Stimulated activated CD8-positive, alpha-beta memory T cell treated with anti-CD3 and anti-CD28 coated beads, Interleukin-12 subunit alpha, Interleukin-12 subunit beta, amount 100 ng/mL, for 1 hour (primary cell): Measurements from ENCODE around the gene NPAS3.

ENCODE experiments used
- DNase-seq: peaks from one replicate; pipeline ENCODE4 v3.0.0-alpha.2; 2020; ENCODE audit warnings: low read depth

NPAS3 gene

DNA sequence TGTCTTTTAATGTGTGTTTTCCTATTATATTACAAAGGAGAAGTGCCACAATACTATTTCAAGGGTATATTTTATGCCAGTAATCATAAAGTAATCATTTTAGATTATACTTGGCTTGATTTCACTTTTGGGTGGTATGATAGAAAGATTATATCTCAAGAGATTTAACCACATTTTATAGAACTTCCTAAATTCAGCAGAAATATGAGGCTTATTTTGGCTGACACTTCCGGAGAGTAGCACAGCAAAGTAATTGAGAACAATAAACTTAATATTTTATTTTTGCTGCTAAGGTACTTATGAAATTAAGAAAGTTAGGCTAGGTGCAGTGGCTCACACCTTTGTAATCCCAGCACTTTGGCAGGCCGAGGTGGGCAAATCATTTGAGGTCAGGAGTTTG, 319.1 kb downstream of the NPAS3 start:
- no peak for DNase-seq

DNA sequence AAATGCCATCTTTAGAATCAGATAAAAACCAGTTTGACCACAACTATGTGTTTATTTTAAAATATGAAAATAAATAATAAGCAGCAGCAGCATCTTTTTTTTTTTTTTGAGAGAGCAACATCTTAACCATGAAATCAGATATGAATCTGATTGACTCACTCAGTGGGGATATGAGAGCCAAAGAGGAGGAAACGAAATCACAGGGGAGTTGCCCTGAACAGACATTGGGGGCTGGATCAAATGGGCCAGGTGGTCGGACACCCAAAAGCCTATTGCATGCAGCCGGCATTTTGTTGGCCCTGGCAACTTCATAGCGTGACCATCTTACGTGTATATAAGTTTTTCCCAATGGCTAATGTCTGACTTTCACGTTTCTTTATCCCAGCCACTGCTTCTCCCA, 321.1 kb downstream of the NPAS3 start:
- DNase-seq = no peak

DNA sequence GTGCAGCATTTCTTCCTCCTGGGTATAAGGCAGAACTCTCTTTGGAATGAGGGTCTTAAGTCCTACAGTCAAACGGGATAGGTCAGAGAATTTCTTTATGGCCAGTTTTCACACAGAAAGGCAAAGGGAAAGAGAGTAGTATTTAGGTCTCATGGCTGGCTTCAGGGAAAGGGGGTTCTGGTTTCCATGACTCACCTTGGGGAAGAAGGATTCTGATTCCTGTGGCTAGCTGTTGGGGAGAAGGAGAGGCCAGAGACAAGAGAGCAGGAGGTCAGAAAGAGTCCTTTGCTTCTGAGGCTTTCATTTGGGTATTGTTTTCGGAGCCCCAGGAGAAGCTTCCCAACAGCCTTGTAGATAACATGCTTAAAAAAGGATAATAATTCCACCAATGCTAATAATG, 332.5 kb downstream of the NPAS3 start:
- no peak for DNase-seq

DNA sequence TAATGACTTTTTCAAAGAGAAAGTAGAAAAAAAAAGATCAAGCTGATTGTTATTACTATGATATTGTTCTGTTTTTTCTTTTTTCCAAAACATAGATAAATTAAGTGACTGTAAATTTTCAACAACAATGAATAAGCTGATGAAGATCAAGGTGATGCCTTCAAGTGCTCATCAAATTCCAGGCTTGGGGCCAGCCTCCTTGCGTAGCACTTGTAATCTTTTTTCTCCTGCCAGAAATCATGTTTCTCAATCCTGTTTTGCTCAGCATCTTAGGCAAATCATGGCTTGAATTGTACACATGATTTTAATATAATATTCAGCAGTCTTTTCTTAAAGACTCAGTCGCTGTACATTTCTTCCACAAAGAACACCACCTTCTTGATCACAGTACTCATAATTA, 333.2 kb downstream of the NPAS3 start:
- DNase-seq = no peak

DNA sequence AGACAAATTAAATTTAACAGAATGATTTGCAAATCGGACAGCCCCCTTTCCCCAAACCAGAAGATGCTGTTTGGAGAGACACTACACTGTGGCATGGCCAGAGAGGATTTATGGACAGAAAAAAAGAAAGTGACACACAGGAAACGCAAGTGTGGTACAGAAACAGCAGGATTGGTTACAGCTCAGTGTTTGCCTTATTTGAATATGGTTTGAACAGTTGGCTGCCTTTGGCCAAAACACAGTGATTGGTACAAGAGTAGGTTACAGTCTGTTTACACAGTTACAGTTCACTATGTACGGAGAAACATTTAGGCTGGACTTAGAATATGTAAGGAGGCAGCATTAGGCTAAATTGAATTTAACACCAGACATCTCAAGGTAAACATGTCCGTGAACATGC, 335.3 kb downstream of the NPAS3 start:
- DNase-seq = no peak

DNA sequence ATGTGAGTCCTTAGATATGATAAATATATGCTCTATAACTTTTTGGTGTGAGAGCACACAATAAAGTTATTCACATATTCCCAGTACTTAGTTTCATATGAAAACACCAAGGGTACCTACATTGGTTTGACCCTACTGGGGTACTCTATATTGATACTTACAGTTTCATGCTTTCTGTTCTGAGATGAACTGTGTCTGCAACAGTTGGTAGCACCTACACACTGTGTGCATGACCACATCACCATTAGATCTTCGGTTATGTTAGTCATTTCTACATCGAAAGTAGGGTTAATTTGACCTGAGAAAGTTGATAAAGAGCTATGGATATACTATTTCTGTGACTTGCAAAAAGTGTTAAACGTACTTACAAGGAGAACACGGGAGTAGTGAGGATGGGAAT, 337.2 kb downstream of the NPAS3 start:
- no peak for DNase-seq

DNA sequence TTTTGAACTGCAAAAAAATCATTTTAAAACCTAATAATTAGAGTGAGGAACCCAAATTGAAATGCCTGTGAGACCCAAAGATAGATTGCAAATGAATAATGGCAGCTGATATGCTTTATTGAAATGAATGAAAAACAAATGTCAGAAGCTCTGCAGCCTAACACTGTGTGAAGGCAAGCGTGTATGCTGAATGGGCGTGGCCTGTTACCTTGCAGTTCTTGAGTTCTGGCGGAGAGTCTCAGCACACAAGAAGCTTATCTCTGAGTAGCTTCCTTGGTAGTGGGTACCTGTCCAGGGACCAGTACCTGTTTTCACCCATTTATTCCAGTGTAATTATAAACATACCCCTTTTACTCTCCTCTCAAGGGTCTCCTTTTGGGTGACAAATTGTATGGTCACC, 341.2 kb downstream of the NPAS3 start:
- DNase-seq = no peak

DNA sequence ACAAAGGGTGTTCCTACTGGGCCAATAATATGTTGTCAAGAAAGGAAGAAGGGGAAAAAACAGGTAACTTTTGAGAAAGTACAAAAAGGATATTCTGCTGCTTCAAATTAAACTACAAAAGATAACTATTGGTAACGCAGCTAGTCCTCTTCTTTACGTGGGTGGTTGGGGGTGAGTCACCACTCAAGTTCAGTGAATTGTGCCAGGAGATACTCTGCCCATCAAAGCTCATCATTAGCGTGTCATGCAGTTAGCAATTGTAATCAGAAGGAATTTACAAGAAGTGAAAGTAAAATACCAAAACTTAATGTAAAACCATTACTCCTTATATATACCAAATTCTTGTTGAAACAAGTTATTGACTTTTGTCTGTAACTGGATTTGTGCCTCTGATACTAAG, 342.0 kb downstream of the NPAS3 start:
- no peak for DNase-seq

DNA sequence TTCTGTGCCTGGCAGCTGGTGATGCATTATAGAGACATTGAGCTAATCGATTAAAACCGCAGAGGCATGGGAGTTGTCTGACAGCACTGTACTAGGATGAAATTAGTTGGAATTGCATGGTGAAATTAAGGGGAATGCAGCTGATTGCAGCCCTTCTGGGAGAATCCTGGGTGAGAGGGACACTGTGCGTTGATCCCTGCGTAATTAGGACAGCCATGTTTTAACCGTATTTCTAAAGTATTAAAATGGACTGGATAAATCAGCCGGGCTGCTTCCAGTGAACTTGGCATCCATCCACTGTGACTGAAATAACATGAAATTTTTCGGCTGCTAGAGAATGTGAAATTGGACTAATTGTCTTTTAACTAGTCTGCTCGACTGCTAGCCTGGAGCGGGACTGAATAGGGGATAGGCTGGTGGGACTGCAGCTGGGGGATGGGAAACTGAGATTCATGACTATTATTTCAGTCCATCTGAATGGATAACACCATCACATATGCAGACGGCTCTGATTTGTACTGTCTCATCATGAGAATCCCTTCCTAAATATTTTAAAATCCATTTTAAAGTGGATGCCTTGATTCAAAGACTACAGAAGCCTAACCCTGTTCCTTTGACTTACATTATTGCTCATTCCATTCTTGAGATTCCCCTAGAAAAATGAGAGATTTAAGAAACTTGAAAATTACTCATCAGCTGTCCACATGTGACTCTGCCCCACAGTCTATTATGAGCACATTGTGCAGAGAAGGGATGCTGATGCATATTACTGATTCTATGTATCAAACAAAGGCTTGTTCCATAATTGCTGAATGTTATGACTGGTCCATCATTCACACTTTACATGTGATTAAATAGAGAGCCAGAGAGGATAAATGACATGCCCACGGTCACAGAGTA, 343.9 kb downstream of the NPAS3 start:
- no peak for DNase-seq

DNA sequence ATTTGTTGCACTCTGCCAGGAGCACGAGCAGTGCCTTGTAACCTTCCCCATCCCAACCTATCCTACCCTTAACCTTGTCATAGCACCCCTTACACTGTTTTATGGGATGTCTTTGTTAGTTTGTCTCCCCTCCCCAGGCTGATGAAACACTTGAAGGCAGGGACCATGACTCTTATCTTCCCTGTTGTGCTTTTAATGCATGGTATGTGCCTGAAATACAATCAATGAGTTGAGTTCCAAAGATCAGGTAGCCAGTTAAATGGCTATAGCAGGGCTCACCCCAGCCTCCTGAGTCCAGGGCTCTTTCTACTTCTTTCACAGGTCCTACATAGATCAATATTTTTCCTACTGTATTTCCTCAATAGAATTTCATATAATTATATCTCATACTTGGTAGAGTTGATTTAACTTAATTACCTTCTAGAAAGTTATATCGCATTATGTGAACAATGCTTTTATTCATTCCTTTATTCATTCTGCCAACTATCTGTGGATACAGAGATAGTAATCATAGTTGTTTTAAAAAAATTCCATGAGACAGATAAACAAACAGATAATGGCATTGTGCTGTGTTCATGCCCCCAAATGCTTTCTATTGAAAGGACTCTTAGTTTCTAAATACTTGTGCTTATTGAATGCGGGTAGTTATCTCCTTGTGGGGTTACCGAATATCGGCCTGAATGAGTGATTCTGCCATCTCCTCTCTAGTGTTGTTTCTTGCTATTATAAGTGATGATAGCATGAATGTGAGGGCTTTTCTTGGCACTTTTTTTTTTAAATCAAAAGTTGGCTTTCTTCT, 347.4 kb downstream of the NPAS3 start:
- DNase-seq = no peak

DNA sequence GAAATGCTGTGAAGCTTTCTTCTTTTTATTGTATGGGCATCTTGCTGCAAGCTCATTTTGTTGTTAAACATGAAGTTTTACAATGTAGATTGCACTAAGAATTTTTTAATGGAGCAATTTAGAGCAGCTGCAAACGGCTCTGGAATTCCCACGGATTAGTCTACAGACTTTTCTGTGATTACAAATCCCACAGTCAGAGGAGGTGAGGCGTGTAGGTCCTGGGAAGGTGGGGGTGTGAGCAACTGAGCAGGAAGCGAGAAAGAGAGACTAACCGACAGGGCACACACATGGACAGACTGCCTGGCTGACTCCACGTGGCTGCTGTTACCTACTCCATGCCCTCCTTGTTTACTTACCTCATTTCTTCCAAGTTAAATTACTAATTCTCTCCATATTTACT, 348.5 kb downstream of the NPAS3 start:
- no peak for DNase-seq

DNA sequence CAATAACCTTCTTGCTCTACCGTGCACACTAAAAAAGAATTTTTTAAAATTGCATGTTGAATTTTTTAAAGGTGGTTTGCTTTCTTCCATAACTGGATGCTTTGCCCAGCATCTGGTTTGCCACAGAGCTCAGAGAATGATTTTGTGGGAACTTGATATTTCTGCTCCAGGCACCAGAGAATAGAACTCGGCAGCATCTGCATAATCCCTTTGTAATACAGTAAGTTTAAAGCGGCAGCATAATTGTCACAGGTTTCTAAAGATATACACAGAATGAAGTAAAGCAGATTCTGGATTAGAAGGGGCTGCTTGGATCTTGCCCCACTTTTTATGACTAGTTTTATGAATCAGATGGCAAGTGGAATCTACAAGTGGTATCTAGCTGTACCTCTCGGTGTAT, 352.0 kb downstream of the NPAS3 start:
- no peak for DNase-seq

DNA sequence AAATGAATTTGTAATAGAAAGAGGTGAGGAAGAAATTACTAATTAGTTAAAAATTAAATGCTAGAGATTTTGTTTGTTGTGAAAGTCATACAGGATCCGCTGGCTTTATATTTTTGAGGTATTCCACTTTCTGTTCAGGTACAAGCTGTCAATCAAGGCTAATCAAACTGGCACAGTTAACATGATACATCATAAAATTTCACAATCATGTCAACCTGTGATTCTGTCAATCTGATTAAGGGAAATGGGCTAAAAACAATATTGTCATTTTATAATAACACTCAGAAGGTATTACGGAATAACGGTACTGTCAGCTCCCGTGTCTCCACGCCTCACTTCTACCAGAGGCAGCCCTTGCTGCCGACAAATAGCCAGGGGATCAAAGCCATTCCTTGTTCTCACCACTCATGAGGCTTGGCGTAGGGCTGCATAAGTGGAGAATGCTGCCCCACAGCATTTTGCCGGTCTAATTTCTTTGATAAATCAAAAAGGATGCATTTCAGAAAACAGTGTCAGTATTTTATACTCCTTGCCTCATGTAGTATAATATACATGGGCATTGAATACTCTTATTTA, 352.9 kb downstream of the NPAS3 start:
- no peak for DNase-seq

DNA sequence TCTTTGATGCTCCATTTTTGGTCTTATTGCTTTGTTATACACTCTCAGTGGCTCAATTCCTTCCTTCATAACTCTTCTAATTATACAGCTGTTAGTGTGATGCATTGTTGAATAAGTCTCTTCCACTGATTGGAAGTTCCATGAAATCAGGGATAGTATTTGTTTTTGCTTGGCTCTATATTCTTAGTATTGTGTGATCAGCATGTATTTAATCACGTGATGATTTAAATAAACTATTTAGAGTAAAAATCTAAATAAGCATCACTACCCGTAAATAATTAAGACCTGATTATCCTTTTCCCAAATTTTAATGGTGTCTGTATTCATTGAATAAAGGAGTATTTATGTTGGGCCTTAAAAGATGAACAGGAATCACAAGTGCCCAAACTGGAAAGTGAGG, 355.7 kb downstream of the NPAS3 start:
- no peak for DNase-seq

DNA sequence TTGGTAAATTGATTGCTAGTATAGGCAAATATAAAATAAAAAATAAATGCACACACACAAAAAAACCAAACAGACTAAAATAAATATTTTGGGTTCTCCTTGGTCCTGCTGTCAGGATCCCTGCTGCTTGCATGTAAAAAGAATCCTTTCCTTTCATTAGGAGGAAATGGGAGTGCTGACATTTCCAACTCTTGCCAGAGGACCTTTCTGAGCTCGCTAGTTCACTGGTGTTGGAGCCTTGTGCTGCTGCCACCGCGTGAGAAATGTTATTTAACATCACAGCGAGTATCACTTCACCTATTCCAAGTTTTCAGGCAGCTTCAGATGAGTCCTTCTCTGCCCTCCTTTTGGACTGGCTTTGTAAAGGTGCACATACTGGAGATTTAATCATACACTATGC, 358.9 kb downstream of the NPAS3 start:
- no peak for DNase-seq

DNA sequence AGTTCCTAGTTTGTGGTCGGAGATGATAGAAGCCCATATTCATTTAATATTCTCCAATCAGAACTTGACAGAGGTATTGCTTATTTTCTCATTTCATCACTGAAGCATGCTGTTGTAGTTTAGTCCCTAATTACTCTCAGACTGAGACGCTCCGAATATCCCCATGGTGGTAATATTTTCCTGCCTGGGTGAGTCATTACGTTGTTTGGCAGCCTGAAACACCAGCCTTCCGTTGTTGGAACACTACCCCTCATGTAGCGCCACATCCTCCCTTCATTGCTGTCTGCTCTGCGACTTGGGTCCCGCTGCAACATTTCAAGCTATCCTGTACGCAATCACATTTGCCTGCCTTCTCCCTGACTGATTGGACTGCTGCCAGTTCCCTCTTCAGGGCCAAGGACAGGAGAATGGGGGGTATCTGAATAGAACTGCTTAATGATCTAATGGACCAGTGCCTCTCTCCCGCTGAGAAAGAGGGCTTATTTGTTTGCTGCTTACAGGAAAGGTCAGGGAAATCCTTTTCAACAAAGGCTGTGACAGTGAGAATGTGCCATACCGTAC, 369.1 kb downstream of the NPAS3 start:
- DNase-seq = no peak

DNA sequence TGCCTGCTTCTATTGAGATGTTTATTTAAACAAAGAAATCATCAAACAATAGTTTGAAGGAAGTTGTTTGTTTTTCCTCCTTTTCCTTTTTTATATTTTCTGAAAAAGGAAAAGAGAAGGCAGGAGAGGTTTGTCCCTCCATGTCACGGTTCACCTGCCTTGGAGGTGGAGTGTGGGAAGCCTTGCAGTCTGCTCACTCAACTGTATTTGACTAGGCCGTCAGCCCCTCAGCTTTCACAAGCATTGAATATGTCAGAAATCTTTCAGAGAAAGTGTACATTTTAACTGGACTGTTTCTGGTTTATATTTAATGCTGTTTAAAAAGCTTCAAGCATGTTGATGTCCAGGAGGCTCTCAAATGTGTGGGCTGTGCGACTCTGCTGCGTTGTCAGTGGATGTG, 370.4 kb downstream of the NPAS3 start:
- no peak for DNase-seq

DNA sequence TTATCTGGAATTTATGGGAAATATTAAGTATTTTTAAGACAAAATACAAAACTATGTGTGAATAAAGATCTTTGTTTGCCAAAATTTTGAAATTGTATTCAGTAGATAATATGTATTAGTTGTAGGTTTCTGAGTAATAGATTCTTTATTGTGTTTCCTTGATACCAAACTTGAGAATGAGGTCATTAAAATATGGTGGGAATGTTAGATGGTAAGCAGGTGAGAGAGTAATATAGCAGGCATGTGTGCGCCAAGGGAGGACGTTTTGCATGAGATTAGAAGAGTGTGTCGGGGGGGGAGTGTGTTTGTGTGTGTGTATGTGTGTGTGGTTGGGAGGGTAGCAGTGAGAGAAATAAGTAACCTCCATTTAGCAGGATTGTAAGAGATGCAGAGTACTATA, 376.5 kb downstream of the NPAS3 start:
- DNase-seq = no peak

DNA sequence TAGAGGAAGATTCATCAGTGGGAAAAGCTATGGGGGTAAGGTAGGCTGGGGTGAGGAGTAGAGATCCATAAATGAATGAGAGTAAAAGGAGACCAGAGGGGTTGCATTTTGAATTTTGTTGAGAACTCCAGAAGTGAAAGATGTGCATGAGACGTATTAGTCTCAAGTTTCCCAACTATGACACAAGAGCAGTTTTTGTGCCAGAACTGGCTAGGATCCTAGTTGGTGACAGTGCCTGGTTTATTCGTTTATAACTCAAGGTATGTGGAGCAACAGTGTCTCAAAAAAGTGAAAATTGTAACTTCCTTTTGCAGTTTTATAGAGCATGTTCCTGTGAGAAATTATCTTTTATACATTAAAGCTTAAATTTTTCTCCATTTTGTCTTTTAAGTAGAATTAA, 377.0 kb downstream of the NPAS3 start:
- DNase-seq = no peak

DNA sequence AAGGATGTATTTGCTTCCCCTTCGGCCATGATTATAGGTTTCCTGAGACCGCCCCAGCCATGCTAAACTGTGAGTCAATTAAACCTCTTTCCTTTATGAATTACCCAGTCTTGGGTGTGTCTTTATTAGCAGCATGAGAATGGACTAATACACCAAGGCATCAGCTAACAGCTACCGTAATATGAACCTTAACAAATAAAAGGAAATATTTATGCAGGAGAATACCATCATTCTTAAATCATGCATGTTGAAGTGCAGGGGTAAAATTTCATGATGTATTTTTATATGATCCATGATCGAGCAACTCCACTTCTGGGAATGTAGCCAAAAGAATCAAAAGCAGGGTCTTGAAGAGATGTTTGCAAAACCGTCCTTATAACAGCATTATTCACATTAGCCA, 379.0 kb downstream of the NPAS3 start:
- DNase-seq = no peak

DNA sequence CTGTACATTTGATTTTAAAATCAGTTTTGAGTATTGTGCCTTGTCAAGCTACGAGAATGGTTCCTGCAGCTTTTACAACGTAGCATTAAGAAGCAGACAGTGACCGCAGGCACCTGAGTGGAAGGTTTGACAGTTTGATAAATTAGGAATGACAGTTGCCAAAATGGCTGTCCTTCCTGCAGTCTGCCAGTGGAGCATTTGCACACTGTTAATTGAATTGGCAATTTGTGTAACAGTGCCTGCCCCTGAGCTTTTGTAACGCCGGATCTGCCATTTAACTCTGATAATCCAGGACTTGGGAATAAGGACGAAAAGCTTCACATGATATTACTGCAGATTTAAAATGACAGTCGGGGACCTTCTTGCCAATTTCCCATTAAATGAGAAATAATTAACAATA, 385.3 kb downstream of the NPAS3 start:
- DNase-seq = no peak

DNA sequence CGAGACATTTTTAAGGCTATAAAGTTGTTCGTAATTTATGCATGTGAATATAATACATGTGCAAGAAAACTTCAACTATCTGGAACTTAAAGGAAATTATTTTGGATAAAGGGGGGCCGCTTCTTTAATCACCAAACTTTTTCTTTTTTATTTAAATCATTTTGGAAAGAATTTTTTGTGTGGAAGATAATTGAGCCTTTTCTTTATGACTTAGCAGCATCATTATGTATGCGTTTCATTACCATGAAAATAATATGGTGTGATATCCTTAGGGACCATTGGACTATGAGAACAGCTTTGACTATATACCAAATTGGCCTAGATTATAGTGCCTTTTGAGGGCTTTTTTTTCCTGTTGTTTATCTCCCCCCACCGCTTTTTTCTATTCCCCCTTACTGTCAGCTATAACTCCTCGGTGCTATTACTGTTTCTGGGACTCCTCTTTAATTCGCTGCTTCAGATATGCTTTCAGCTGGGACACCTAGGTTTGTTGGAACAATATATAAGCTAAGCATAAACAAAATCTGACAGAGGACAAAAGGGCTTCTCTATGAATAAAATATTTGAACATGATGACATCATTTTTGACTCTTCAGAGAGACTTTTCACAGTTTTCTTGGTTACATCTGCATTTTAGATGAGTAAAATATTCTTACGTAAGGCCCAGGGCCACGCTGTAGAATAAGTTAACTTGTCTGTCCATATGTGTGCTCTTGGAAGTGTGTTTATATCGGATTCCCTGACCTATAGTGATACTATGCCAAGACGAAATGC, 392.7 kb downstream of the NPAS3 start:
- DNase-seq = no peak
